GM19025 (cell line): ENCODE data around the gene FAM3C.
"Not testable (repeated sequence)": the region's sequence is repeated elsewhere in the genome, so short reads cannot be mapped to it uniquely, and the experiment has no call there.

Experiments
- ATAC-seq: cut with Tn5 transposase; IDR thresholded peaks from one replicate; pipeline ENCODE4 v1.9.1; 2021; ENCODE audit warnings: mild to moderate bottlenecking, low read depth, moderate library complexity; ENCODE audit not compliant: unreplicated experiment

Gene FAM3C

DNA sequence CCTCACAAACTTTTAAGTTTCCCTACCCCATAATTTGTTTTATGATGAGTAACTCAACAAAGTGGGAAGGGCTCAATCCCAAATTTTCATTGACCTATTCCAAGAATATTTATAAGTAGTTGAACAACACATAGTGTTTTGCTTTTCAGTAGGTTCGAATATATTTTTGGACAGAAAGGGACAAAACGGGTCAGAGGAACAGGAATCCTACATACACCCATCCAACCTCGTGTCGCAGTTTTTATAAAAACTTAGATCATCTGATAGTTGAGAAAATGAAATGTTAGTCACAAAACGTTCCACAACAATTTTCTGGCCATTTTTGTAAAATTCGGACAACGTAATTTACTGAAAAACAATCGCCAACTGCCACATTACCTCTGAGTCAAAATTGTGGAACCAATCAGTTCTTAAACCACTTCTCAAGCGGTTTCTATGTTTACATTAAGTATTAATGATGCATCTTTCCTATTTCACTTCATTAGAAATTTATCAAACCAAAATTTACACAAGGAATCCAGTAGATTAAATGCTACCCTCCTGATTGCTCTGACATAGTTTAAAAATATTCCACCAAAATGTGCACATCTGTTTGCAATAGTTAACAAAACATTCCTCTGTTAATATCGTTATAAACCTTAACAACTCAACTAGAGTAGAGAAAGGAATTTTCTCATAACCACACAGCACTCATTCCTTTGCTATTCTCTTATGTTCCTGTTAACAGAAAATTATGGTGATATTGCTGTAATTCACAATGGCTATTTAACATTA is 61.0 kb downstream of the FAM3C start:
- no peak for ATAC-seq

DNA sequence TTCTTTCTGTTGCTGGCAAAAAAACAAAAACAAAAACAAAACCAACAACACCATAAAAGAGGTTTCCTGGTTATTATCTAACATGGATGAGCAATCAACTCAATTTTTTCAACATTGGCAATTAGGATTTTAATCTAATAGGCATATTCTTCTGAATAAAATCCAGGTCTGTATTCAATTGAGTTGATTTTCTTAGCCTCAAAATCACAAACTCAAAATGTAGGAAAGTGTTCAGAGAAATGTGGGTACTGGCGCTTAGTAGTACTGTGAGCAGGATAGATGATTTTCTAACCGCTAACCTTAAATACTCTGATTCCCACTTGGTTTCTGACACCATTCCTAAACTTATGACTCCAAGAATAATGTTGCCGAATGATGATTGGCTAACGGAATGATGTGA is 61.7 kb downstream of the FAM3C start:
- no peak for ATAC-seq

DNA sequence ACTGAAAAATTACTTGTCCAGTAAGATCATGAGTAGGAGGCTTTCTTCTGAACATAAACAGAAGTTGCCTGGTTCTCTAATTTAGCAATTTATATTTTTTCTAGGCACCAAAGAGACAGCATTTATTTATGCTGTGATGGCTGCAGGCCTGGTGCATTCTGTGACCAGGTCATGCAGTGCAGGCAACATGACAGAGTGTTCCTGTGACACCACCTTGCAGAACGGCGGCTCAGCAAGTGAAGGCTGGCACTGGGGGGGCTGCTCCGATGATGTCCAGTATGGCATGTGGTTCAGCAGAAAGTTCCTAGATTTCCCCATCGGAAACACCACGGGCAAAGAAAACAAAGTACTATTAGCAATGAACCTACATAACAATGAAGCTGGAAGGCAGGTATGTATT is 64.5 kb downstream of the FAM3C start:
- no peak for ATAC-seq

GRCh38 chr7:121331048-121331447 is 65.1 kb downstream of the FAM3C start:
- no peak for ATAC-seq

GRCh38 chr7:121330053-121330833 is 65.9 kb downstream of the FAM3C start:
- no peak for ATAC-seq

GRCh38 chr7:121329191-121330052 is 66.7 kb downstream of the FAM3C start:
- ATAC-seq = peak; percentile 65

- no peak for ATAC-seq
Measured at GRCh38 chr7:121328508-121329190, 67.5 kb downstream of the FAM3C start, which contains the start of gene WNT16. TSS of gene WNT16 (plus strand) at chr7:121329000. CDS start at chr7:121329293, 293 bp downstream.

- no peak for ATAC-seq
Measured at GRCh38 chr7:121327671-121328070, 68.4 kb downstream of the FAM3C start.

DNA sequence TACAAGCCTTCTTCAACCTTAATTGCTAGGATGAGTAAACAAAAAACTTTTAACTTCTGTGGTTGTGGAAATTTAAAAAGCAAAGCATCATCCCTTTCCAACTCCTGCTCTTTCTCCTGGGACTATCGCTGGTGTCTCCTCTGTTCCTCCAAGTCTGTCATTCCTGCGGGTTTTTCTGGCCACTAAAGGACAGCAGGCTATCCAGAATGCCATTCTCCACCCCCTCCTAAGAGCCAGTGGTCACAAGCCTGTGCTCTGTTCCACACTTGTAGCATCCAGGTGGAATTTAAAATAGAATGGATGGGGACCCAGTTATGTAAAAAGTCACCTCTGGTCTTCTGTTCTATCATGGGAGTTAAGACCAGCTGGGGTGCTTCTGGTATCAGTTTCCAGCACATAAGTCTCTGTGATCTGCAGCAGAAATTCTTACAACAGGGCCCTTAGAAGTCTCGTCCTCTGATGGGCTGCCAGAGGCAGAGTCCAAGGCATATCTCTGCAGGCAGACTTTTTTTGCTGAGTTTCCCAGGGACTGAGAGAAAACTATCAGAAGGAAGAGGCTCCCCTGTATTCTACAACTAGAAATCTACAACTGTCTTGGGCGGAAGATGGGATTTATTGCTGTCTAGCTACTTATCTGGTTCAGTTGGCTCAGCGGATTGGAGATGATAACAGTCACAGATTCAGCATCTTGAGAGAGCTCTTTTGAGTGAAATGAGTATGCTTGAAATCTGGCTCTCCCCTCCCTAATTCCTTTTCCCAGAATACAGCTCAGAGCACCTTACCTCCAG is 72.4 kb downstream of the FAM3C start:
- no peak for ATAC-seq

GRCh38 chr7:121322460-121322859 is 73.6 kb downstream of the FAM3C start:
- ATAC-seq = no peak

DNA sequence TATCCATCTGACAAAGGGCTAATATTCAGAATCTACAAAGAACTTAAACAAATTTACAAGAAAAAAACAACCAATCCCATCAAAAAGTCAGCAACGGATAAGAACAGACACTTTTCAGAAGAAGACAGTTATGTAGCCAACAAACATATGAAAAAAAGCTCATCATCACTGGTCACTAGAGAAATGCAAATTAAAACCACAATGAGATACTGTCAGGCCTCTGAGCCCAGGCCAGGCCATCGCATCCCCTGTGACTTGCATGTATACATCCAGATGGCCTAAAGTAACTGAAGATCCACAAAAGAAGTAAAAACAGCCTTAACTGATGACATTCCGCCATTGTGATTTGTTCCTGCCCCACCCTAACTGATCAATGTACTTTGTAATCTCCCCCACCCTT is 80.9 kb downstream of the FAM3C start:
- not testable (repeated sequence) for ATAC-seq

GRCh38 chr7:121313793-121314676 is 82.1 kb downstream of the FAM3C start:
- ATAC-seq = peak; percentile 85

DNA sequence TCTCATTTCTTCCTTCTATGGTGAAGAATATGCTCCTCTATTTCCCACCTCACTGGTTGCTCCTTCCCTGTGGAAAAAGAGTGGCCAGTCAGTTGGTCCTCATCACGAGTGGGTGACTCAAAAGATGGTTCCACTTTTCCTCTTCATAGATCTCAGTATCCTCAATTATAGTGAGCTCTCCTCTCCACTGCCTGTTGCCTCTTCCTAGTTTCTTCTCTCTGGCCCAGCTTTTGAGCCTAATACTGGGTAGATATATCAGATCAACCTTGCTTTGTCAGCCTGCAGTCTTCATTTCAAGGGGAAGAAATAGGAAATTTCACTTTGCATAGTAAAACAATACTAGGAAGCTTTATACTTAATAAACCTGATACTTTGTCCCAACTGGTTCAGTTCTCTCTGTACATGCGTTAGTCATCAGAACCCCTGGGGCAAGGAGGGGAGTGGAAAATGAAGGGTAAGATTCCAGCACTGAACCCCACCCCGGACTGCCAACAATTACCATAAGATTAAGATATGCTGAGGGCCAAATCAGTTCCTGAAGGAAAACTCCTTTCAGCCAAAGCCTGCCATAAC is 82.8 kb downstream of the FAM3C start:
- no peak for ATAC-seq

GRCh38 chr7:121307021-121307574 is 89.0 kb downstream of the FAM3C start:
- no peak for ATAC-seq

- ATAC-seq = no peak
Measured at GRCh38 chr7:121306565-121306964, 89.5 kb downstream of the FAM3C start.

GRCh38 chr7:121305109-121305508 is 91.0 kb downstream of the FAM3C start:
- ATAC-seq = no peak

DNA sequence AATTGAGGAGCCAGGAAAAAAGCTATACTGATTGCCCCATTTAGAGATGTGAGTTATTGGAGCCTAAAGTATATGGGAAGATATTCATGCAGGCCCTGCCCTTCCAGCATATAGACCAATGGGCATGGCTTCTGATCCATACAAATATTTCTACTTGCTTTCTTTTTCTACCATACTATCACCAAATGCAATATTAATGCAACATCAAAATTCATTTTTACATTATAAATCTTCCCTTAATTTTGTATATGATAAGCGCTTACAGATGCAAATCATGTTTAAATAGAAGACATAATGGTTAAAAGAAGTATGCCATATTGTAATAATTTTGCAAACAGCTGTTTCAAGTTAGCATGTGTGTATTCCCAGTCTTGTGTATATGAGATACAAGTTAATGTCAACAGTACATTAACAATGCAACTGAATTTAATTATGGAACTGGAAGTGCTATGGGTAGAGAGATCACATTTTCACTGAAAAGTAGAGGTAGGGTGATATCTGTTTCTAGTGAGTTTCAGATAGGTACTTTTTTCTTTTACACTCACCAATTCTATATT is 91.9 kb downstream of the FAM3C start:
- no peak for ATAC-seq
